A549 (cell line): ENCODE measurements around the gene IFT88. TPM values are rescaled to one million over a fixed set of nuclear protein-coding genes. Genes with fewer than 3 reads are reported as not detected.

Experiments used
- ATAC-seq, 2 experiments: fragments of 200-7000 bp in 1 of 2; fragments of >200 bp in 1 of 2; cut with Nextera tagmentation in 1 of 2; cut with Tn5 transposase in 1 of 2; 3 replicates each; pipeline versions ENCODE4 v1.8.0 to v1.9.1; 2018 to 2020; ENCODE audit warnings: mild to moderate bottlenecking in 1 of 2, moderate library complexity in 1 of 2
- CTCF ChIA-PET: fragments of 300-600 bp; sonication (Branson Sonifier 250); formaldehyde crosslinking; extraction: SDS; loops from one replicate; lab custom pipeline; 2021; ENCODE audit warnings: antibody characterized with exemption, inconsistent platforms; lab: Yijun Ruan, JAX
- POLR2A ChIA-PET: fragments of 350-600 bp; formaldehyde crosslinking; extraction: SDS; loops from one replicate; lab custom pipeline; 2021; ENCODE audit warnings: antibody characterized with exemption, inconsistent platforms; lab: Yijun Ruan, JAX
- DNase-seq, 2 experiments: peaks; one replicate each; pipeline versions ENCODE4 v3.0.0 to v3.0.0-alpha.2; 2011 to 2016; ENCODE audit warnings: low read depth in 1 of 2, low spot score in 1 of 2
- FAIRE-seq: peaks from 2 replicates; lab custom pipeline; 2011; peaks lifted over from hg19 to GRCh38; lab: Jason Lieb, UNC
- H3K27ac ChIP-seq, 2 experiments: fragments of >200 bp; sonication (Bioruptor Twin); formaldehyde crosslinking; 3 replicates each; pipeline ENCODE4 v1.5.1; 2016 to 2017
- H3K4me1 ChIP-seq: fragments of >200 bp; sonication (Bioruptor Twin); formaldehyde crosslinking; 3 replicates; pipeline ENCODE4 v1.6.1; 2016
- H3K4me2 ChIP-seq: fragments of >200 bp; sonication (Bioruptor Twin); formaldehyde crosslinking; 3 replicates; pipeline ENCODE4 v1.6.1; 2016
- H3K4me3 ChIP-seq: fragments of >200 bp; sonication (Bioruptor Twin); formaldehyde crosslinking; 3 replicates; pipeline ENCODE4 v1.5.1; 2016
- H3K9me3 ChIP-seq: fragments of >200 bp; sonication (Bioruptor Twin); formaldehyde crosslinking; 3 replicates; pipeline ENCODE4 v1.6.1; 2016
- CEBPB ChIP-seq, 2 experiments: fragments of >200 bp in 1 of 2; sonication (Bioruptor Twin) in 1 of 2; formaldehyde crosslinking in 1 of 2; IDR thresholded peaks; 2 replicates each; pipeline ENCODE4 v1.6.1; 2012 to 2016
- CHD2 ChIP-seq: fragments of 150-350 bp; IDR thresholded peaks from 2 replicates; pipeline ENCODE4 v1.6.1; 2014; ENCODE audit warnings: low read length; ENCODE audit not compliant: partially characterized antibody
- EHMT2 ChIP-seq: fragments of 200-600 bp; sonication (generic); IDR thresholded peaks from 2 replicates; pipeline ENCODE4 v1.6.1; 2016; ENCODE audit warnings: antibody characterized with exemption, low read depth, mild to moderate bottlenecking, moderate library complexity
- GATA3 ChIP-seq: IDR thresholded peaks from 2 replicates; pipeline ENCODE4 v1.6.1; 2012; ENCODE audit warnings: borderline replicate concordance
- HES2 ChIP-seq: fragments of >200 bp; sonication (Bioruptor Twin); formaldehyde crosslinking; IDR thresholded peaks from 2 replicates; pipeline ENCODE4 v1.6.1; 2016
- KDM1A ChIP-seq: fragments of 200-600 bp; sonication (generic); IDR thresholded peaks from 2 replicates; pipeline ENCODE4 v1.6.1; 2016; ENCODE audit warnings: low read depth, mild to moderate bottlenecking
- MAZ ChIP-seq: fragments of 150-350 bp; IDR thresholded peaks from 2 replicates; pipeline ENCODE4 v1.6.1; 2014; ENCODE audit warnings: antibody characterized with exemption, low read depth, low read length, borderline replicate concordance
- NFE2L2 ChIP-seq: fragments of 150-350 bp; conservative IDR thresholded peaks from 2 replicates; pipeline ENCODE4 v1.6.1; 2014; ENCODE audit warnings: low read length
- PHF8 ChIP-seq: fragments of 200-600 bp; sonication (generic); IDR thresholded peaks from 2 replicates; pipeline ENCODE4 v1.6.1; 2016; ENCODE audit warnings: low read depth, mild to moderate bottlenecking, antibody characterized with exemption, moderate library complexity, borderline replicate concordance
- POLR2A ChIP-seq: IDR thresholded peaks from 2 replicates; pipeline ENCODE4 v1.6.1; 2012; ENCODE audit warnings: mild to moderate bottlenecking, low read length
- RARB ChIP-seq: fragments of 250-450 bp; sonication (Bioruptor Pico); IDR thresholded peaks from 2 replicates; pipeline ENCODE4 v1.8.0; 2021; ENCODE audit warnings: mild to moderate bottlenecking, moderate library complexity
- SREBF2 ChIP-seq: fragments of 450-650 bp; IDR thresholded peaks from 2 replicates; pipeline ENCODE4 v1.6.1; 2014; ENCODE audit warnings: mild to moderate bottlenecking, moderate library complexity
- TP53 ChIP-seq: fragments of 250-450 bp; sonication (Bioruptor Pico); IDR thresholded peaks from 2 replicates; pipeline ENCODE4 v1.5.0; 2021; ENCODE audit warnings: mild to moderate bottlenecking, moderate library complexity
- WGBS: methylation state at CpG from one replicate; pipeline ENCODE4 v1.1.6; 2017; ENCODE audit errors: missing lambda C conversion rate; 5-methylcytosine and 5-hydroxymethylcytosine counted together
- polyA plus RNA-seq, 4 experiments: library from polyadenylated mRNA; depleted of rRNA in 3 of 4; stranded (reverse); fragments of >200 nt; fragmentation: RNase III in 1 of 4; extraction: RNeasy Plus Mini Kit Qiagen cat#74134 plus additional on column Dnase treatment in 1 of 4; gene quantifications; 2 replicates in 3 of 4; 3 replicates in 1 of 4; pipeline ENCODE4 v1.2.3, GENCODE V29; 2011 to 2017
- TF ChIP-seq, protein P1 (sequence below): fragments of 150-350 bp; IDR thresholded peaks from 2 replicates; pipeline ENCODE4 v1.6.1; 2014; ENCODE audit warnings: low read depth, mild to moderate bottlenecking, low read length
- TF ChIP-seq, protein P2 (sequence below): IDR thresholded peaks from 2 replicates; pipeline ENCODE4 v1.6.1; 2012
- TF ChIP-seq, protein P3 (sequence below): IDR thresholded peaks from 2 replicates; pipeline ENCODE4 v1.6.1; 2012; ENCODE audit warnings: low read depth, borderline replicate concordance

IFT88 gene
- polyA plus RNA-seq, 2 of the 4 experiments (the other 2 are of a cell fraction): 13.2 to 19.1 TPM

GRCh38 chr13:20519875-20520274, 47.1 kb upstream of the IFT88 start (continued):
- TF ChIP-seq KDM1A: no peak

DNA sequence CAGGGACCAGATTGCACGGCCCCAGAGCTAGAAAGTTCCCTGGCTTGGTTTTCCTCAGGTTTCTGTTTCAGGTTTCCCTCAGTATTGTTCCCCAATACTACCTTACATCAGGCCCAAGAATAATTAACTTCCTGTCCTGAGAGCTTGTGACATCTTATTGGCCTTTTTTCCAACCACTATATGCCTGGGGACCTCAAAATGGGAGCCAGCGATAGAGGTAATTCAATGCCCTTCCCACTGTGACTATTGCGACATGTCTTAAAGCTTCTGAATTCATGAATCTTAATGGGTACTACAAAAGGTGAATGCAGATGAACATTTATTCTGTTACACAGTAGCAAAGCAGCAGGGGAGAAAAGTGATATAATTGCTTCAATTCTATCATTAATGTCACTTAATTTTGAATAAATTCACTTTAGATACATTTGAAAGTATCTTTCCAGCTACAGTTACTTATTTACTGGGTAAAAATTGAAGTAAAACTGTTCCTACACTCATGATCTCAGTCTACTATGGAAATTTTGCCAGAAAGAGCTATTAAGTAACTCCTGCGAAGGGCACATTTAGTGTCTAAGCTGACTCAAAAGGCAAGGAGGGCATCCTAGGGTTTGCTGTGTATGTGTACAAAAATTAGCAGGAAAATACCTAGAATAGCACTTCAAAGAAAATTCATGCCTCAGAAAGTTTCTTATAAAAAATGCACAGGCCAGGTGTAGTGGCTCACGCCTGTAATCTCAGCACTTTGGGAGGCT, 45.4 kb upstream of the IFT88 start:
- ChIA-PET POLR2A (no interaction called here), CTCF (interaction anchor here (0.8 kb wide), 1 partner anchor 404 kb away, joined by 3 read pairs; no protein-coding TSS in a partner anchor)
- WGBS: 96% methylated on average over 5 of the region's 5 CpGs
- Histone ChIP-seq H3K4me3 (no peak overlapping the region), H3K27ac (no peak overlapping the region), H3K9me3 (no peaks in the 10 kb centered on the region), H3K4me1 (peaks cover 5% of the 10 kb centered on the region; the same call in 1 of the 3 replicates), H3K4me2 (no peak overlapping the region)
- TF ChIP-seq CEBPB (IDR thresholded peaks at IDR 0.05) (peak in 1 of 2 experiments; percentile 45; a peak in 1 of 4 replicates), RARB (CRISPR knock-in tag) (no peak)
- no peak for DNase-seq
- no peak for FAIRE-seq
- ATAC-seq: no peak

DNA sequence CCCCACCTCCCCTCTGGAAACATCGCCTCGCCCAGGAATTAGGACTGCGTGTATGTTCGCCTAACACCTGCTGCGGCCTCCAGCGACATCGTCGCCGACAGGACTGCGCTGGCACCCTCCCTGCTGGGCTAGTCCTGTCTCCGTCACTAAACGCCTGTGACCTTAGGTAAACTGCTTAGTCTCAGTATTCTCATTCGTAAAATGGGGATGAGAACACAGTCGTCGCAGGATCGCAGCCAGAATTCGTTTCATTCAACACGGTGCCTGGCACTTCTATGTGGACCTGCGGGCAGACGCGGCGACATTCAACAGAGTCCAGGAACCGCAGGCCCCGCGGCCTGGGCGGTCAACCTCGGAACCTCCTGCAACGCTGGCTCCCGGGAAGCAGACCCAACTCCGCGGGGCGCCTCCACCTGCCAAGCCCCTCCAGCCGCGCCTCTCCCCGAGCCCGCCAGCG, 41.8 kb upstream of the IFT88 start:
- H3K4me1 ChIP-seq: peaks cover 7% of the 10 kb centered on the region; the same call in 1 of the 3 replicates
- H3K9me3 ChIP-seq: no peaks in the 10 kb centered on the region
- peak in 1 of 2 experiments; percentile 19; a peak in 5 of 6 replicates for ATAC-seq
- CTCF ChIA-PET: no interaction called here
- TF ChIP-seq EHMT2 (no peak), KDM1A (peak; percentile 58; the same call in 1 of the 2 replicates)
- no peak for DNase-seq
- POLR2A ChIA-PET: interaction anchor here (0.7 kb wide), 1 partner anchor 303 kb away, joined by 3 read pairs; no protein-coding TSS in a partner anchor
- 49% methylated on average over 14 of the region's 37 CpGs for WGBS
- peak overlapping the region; percentile 87 to 96 for H3K27ac ChIP-seq
- FAIRE-seq: no peak
- peak overlapping the region; percentile 97 for H3K4me2 ChIP-seq
- H3K4me3 ChIP-seq: peak overlapping the region; percentile 97

GRCh38 chr13:20525601-20526544, 41.1 kb upstream of the IFT88 start, which contains the start of gene CRYL1:
CRYL1 (minus strand) TSS chr13:20525857; CDS start chr13:20525794, 63 bp downstream.
- Histone ChIP-seq H3K4me1 (peaks cover 7% of the 10 kb centered on the region; the same call in 1 of the 3 replicates), H3K4me3 (peak within 1 kb of the TSS; percentile 97), H3K4me2 (peak within 1 kb of the TSS; percentile 97), H3K27ac (peak within 1 kb of the TSS; percentile 87 to 96), H3K9me3 (no peaks in the 10 kb centered on the region)
- DNase-seq (peak; percentile 21 to 33), ATAC-seq (peak; percentile 97), FAIRE-seq (no peak)
- no peak for TF ChIP-seq CHD2
- no peak for TF ChIP-seq MAZ
- TF ChIP-seq HES2: no peak
- peak; percentile 57 for TF ChIP-seq POLR2A
- no peak for TF ChIP-seq NFE2L2
- no peak for TF ChIP-seq SREBF2
- no peak for TF ChIP-seq GATA3
- TF ChIP-seq, protein P1, sequence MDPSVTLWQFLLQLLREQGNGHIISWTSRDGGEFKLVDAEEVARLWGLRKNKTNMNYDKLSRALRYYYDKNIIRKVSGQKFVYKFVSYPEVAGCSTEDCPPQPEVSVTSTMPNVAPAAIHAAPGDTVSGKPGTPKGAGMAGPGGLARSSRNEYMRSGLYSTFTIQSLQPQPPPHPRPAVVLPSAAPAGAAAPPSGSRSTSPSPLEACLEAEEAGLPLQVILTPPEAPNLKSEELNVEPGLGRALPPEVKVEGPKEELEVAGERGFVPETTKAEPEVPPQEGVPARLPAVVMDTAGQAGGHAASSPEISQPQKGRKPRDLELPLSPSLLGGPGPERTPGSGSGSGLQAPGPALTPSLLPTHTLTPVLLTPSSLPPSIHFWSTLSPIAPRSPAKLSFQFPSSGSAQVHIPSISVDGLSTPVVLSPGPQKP: no peak
- TF ChIP-seq, protein P2, sequence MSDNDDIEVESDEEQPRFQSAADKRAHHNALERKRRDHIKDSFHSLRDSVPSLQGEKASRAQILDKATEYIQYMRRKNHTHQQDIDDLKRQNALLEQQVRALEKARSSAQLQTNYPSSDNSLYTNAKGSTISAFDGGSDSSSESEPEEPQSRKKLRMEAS: peak; percentile 36; the same call in 1 of the 2 replicates
- peak; percentile 48; the same call in 1 of the 2 replicates for TF ChIP-seq PHF8
- TF ChIP-seq EHMT2: no peak
- TF ChIP-seq TP53 (CRISPR knock-in tag): no peak
- TF ChIP-seq, protein P3, sequence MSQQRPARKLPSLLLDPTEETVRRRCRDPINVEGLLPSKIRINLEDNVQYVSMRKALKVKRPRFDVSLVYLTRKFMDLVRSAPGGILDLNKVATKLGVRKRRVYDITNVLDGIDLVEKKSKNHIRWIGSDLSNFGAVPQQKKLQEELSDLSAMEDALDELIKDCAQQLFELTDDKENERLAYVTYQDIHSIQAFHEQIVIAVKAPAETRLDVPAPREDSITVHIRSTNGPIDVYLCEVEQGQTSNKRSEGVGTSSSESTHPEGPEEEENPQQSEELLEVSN: no peak
- POLR2A ChIA-PET: interaction anchor here (0.7 kb wide), 1 partner anchor 302 kb away, joined by 3 read pairs; no protein-coding TSS in a partner anchor
- 0% methylated on average over 7 of the region's 89 CpGs for WGBS
- CTCF ChIA-PET: interaction anchor here (0.6 kb wide), 1 partner anchor 38 kb away, joined by 6 read pairs; no protein-coding TSS in a partner anchor
